ENCODE data around the gene BORCS5. TPM values are rescaled to one million over a fixed set of nuclear protein-coding genes. Genes with fewer than 3 reads are reported as not detected.

BORCS5 gene
- total RNA-seq, 2 experiments from 2014 or later: 10.4 to 22.9 TPM

- H3K27ac ChIP-seq (ENCODE audit: low read depth, low read length, poor library complexity, severe bottlenecking): no peak overlapping the region
- ChIA-PET CTCF (ENCODE audit: unreplicated experiment) (no interaction called here), POLR2A (no interaction called here)
- TF ChIP-seq CTCF (conservative IDR thresholded peaks at IDR 0.05; ENCODE audit: low read length) (no peak), EZH2phosphoT487 (IDR thresholded peaks at IDR 0.05; ENCODE audit: borderline replicate concordance, low read depth, low read length) (no peak)
- H3K9me3 ChIP-seq (ENCODE audit: low read length): no peaks in the 10 kb centered on the region
- H3K9me2 ChIP-seq (ENCODE audit: insufficient read depth, low read length): no peaks in the 10 kb centered on the region
- H3K4me1 ChIP-seq (ENCODE audit: insufficient read depth, low read length, poor library complexity, severe bottlenecking): no peaks in the 10 kb centered on the region
- no peaks in the 10 kb centered on the region for H4K20me1 ChIP-seq (ENCODE audit: insufficient read depth, low read length)
- H2AFZ ChIP-seq (ENCODE audit: low read length): no peak overlapping the region
- no TSS peak for BruUV-seq (replicated peaks)
- no peaks in the 10 kb centered on the region for H3K36me3 ChIP-seq (ENCODE audit: insufficient read depth, low read length)
- H3K4me2 ChIP-seq (ENCODE audit: low read length): no peak overlapping the region
- intact Hi-C loops (cut with micrococcal nuclease; ENCODE audit: unreplicated experiment): no loop called here
- no peak overlapping the region for H3K4me3 ChIP-seq (ENCODE audit: low read depth, low read length, poor library complexity, severe bottlenecking)
- H3K79me2 ChIP-seq (ENCODE audit: insufficient read depth, low read depth, low read length): no peaks in the 10 kb centered on the region
- no peak for DNase-seq (ENCODE audit: low spot score)
Measured at GRCh38 chr12:12399161-12399560, 42.3 kb downstream of the BORCS5 start.

GRCh38 chr12:12399776-12400305 is 43.0 kb downstream of the BORCS5 start:
- Histone ChIP-seq H3K4me2 (ENCODE audit: low read length) (no peak overlapping the region), H2AFZ (ENCODE audit: low read length) (no peak overlapping the region), H3K9me2 (ENCODE audit: insufficient read depth, low read length) (no peaks in the 10 kb centered on the region), H3K4me3 (ENCODE audit: low read depth, low read length, poor library complexity, severe bottlenecking) (no peak overlapping the region), H3K27ac (ENCODE audit: low read depth, low read length, poor library complexity, severe bottlenecking) (no peak overlapping the region), H4K20me1 (ENCODE audit: insufficient read depth, low read length) (no peaks in the 10 kb centered on the region), H3K79me2 (ENCODE audit: insufficient read depth, low read depth, low read length) (no peaks in the 10 kb centered on the region), H3K4me1 (ENCODE audit: insufficient read depth, low read length, poor library complexity, severe bottlenecking) (no peaks in the 10 kb centered on the region), H3K9me3 (ENCODE audit: low read length) (no peaks in the 10 kb centered on the region), H3K36me3 (ENCODE audit: insufficient read depth, low read length) (no peaks in the 10 kb centered on the region)
- no peak for DNase-seq (ENCODE audit: low spot score)
- BruUV-seq (replicated peaks): no TSS peak
- TF ChIP-seq CTCF (conservative IDR thresholded peaks at IDR 0.05; ENCODE audit: low read length) (no peak), EZH2phosphoT487 (IDR thresholded peaks at IDR 0.05; ENCODE audit: borderline replicate concordance, low read depth, low read length) (no peak)
- CTCF ChIA-PET (ENCODE audit: unreplicated experiment): no interaction called here
- intact Hi-C loops (cut with micrococcal nuclease; ENCODE audit: unreplicated experiment): no loop called here
- POLR2A ChIA-PET: interaction anchor here (0.6 to 0.7 kb wide), 2 partner anchors 13 to 27 kb away, joined by 3 to 4 read pairs; no protein-coding TSS in a partner anchor

GRCh38 chr12:12400793-12401192 is 43.9 kb downstream of the BORCS5 start:
- ChIA-PET CTCF (ENCODE audit: unreplicated experiment) (no interaction called here), POLR2A (interaction anchor here (0.6 to 1.3 kb wide), 3 partner anchors 61 to 447 kb away, joined by 3 to 4 read pairs (median 4); no protein-coding TSS in a partner anchor)
- Histone ChIP-seq H3K4me3 (ENCODE audit: low read depth, low read length, poor library complexity, severe bottlenecking) (no peak overlapping the region), H3K27ac (ENCODE audit: low read depth, low read length, poor library complexity, severe bottlenecking) (no peak overlapping the region), H3K4me1 (ENCODE audit: insufficient read depth, low read length, poor library complexity, severe bottlenecking) (no peaks in the 10 kb centered on the region), H3K9me2 (ENCODE audit: insufficient read depth, low read length) (no peaks in the 10 kb centered on the region), H3K79me2 (ENCODE audit: insufficient read depth, low read depth, low read length) (no peaks in the 10 kb centered on the region), H3K9me3 (ENCODE audit: low read length) (no peaks in the 10 kb centered on the region), H2AFZ (ENCODE audit: low read length) (no peak overlapping the region), H3K4me2 (ENCODE audit: low read length) (no peak overlapping the region), H3K36me3 (ENCODE audit: insufficient read depth, low read length) (no peaks in the 10 kb centered on the region), H4K20me1 (ENCODE audit: insufficient read depth, low read length) (no peaks in the 10 kb centered on the region)
- intact Hi-C loops (cut with micrococcal nuclease; ENCODE audit: unreplicated experiment): no loop called here
- TF ChIP-seq EZH2phosphoT487 (IDR thresholded peaks at IDR 0.05; ENCODE audit: borderline replicate concordance, low read depth, low read length) (no peak), CTCF (conservative IDR thresholded peaks at IDR 0.05; ENCODE audit: low read length) (no peak)
- no TSS peak for BruUV-seq (replicated peaks)
- DNase-seq (ENCODE audit: low spot score): no peak
